HCEC 1CT (cell line): Measurements from ENCODE around the gene PPFIBP2.

ENCODE experiments used
- DNase-seq: peaks from one replicate; pipeline ENCODE4 v3.0.0-alpha.2; 2017

PPFIBP2 gene

GRCh38 chr11:7555052-7555699 lies 41.4 kb downstream of the PPFIBP2 start:
- no peak for DNase-seq

GRCh38 chr11:7558046-7558445 lies 44.2 kb downstream of the PPFIBP2 start:
- no peak for DNase-seq

- DNase-seq: no peak
Observed at GRCh38 chr11:7559398-7560283, 45.8 kb downstream of the PPFIBP2 start.

- no peak for DNase-seq
Observed at GRCh38 chr11:7561562-7561961, 47.8 kb downstream of the PPFIBP2 start.

DNA sequence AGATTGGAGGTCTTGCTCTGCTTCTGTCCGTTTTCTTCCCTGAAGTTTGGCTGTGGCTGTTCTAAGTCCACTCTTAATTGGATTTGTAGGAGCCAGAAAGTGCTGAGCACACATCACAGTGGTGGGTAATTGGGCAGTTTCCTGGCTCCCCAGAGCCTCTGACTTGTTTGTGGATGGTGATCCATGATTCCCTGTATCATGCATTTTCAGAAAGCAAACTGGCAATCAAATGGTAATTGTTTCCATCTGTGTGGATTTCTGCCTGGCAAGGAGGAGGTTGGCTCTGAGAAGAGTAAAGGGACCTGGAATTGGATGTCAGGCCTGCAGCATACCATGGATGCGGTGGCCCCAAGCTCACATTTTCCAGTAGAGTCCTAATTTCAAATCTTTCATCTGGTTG lies 49.5 kb downstream of the PPFIBP2 start:
- DNase-seq: no peak

- no peak for DNase-seq
Observed at GRCh38 chr11:7564803-7565202, 51.0 kb downstream of the PPFIBP2 start.

- DNase-seq: no peak
Observed at GRCh38 chr11:7567311-7567710, 53.5 kb downstream of the PPFIBP2 start.

DNA sequence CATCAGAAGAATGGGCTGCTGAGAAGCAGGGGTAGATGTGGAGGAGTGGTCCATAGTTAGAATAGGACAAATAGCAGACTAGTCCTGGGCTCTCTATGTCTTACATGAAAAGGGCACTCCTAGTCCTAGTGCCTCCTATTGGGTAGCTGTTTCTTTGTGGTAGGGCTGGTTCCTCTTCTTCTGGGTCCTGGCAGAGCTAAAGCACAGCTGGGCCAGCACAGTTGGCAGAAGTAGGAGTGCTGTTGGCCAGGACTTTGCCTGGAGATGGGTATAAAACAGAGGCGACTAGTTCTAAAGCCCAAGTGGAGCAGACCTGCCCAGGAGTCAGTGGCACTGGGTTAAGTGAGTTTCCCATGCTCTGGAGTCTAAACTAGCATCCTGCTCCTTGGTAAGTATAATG lies 55.2 kb downstream of the PPFIBP2 start:
- no peak for DNase-seq

DNA sequence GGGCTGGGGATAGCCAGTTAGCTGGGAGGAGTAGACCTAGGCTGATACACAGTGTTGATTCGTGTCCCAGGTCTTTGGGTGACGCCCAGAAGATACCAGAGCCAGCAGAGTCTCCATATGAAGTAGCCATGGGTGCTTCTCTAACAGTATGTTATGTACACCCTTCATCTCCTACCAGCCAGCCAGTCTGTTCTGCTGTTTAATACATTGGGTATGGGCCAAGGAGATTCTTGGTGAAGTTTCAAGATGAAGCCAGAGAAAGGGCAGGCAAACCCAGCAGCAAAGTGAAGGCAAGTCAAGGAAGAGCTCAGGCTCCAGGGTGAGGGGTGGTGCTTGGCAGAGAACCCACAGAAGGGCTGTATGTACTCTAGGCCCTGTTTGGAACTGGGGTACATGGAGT lies 56.4 kb downstream of the PPFIBP2 start:
- no peak for DNase-seq

DNA sequence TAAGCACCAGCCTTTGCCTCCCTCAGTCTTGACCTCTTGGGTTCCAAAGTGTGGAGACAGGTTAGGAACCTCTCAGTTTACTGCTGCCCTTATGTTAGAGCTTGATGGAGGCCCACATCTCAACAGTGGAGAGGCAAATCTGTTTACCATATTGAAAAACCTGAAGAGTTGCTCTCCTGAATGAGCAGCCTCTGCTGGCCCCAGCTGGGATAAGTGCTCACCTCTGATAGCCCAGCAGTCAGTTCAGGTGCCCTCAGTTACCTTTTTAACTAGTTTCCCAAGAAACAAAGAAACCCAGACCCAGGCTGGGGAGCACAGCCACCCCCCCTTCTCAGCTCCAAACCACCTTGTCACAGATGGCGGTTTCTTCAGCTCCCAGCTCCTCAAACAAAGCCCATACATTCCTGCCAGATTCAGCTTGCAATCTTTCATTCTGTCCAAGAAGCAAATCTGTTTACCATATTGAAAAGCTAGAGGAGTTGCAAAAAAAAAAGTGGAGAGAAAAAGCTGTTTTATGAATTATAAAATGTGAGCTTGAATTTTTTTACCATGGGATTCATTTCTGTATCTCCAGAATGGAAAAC lies 57.2 kb downstream of the PPFIBP2 start:
- DNase-seq: no peak

DNA sequence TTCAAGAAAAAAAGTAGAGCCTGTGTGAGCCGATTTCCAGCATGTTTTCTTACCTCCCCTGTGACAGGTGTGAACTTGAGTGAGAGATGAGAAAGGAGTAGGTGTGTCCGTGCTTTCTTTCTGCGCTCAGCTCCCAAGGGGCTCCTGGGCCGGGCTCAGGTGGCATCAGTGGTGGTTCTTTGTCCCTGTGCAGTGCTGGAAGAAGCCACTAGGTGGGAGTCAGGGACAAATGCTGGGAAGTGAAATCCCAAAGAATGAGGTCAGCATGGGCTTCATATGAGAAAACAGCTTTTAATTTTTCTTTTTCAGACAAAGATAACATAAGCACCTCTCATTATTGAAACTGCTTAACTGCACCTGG lies 57.8 kb downstream of the PPFIBP2 start:
- DNase-seq: peak; percentile 60

GRCh38 chr11:7572001-7572712 lies 58.4 kb downstream of the PPFIBP2 start:
- DNase-seq: no peak

- DNase-seq: no peak
Observed at GRCh38 chr11:7573193-7573557, 59.4 kb downstream of the PPFIBP2 start.

- no peak for DNase-seq
Observed at GRCh38 chr11:7573558-7574296, 59.9 kb downstream of the PPFIBP2 start.

DNA sequence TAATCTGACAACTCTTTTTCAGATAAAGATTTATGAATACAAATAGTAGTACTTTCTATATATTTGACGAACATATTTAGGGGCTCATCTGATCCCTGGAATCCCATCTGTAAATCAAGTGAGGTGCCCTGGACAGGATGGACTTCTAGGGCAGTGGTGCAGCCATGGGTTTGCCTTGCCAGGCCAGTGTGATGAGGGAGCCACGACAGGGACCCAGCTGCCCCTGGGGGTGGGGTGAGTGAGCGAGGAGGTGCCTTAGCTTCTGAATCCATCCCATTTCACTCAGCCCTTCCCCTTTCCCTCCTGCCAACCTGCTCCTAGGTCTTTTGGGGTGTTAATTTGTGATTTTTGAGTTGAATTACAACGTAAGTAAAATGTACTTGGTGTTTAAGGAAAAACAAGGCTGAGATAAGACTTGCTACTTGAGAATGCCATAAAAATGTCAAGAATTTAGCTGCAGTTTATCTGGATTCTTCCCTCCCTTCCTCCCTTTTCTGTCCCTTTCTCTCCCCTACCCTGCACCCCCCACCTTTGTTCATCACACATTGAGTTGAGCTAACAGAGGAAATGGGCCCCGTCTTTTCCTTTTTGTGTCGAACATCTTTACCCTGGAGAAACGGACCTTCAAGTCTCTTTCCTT lies 60.8 kb downstream of the PPFIBP2 start:
- no peak for DNase-seq

GRCh38 chr11:7575841-7576725 lies 62.3 kb downstream of the PPFIBP2 start:
- no peak for DNase-seq

DNA sequence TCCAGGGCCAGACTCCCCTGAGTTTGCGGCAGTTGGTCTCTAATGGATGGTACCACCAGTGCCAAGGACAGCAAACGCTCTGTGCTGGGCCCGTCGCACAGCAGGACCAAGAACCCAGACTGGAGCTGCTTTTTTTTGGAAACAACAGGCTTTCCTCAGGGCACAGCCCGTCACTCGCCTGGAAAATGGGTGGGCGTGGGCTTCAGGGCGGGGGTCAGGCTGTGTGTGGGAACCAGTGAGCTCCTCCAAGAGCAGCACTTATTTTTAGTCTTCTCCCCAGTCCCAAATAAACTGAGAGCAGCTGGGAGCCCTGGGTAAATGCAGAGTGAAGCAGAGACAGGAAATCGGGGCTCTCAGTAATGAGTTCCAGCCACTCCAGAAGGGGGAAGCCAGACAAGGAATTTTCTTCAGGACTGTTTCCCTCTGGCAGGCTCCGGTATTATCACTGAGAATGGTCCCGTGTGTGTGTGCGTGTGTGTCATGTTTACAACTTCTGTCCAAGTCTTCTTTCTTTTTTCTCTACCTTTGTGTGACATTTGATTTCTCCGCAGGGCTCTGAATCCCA lies 63.0 kb downstream of the PPFIBP2 start:
- DNase-seq: peak; percentile 25

DNA sequence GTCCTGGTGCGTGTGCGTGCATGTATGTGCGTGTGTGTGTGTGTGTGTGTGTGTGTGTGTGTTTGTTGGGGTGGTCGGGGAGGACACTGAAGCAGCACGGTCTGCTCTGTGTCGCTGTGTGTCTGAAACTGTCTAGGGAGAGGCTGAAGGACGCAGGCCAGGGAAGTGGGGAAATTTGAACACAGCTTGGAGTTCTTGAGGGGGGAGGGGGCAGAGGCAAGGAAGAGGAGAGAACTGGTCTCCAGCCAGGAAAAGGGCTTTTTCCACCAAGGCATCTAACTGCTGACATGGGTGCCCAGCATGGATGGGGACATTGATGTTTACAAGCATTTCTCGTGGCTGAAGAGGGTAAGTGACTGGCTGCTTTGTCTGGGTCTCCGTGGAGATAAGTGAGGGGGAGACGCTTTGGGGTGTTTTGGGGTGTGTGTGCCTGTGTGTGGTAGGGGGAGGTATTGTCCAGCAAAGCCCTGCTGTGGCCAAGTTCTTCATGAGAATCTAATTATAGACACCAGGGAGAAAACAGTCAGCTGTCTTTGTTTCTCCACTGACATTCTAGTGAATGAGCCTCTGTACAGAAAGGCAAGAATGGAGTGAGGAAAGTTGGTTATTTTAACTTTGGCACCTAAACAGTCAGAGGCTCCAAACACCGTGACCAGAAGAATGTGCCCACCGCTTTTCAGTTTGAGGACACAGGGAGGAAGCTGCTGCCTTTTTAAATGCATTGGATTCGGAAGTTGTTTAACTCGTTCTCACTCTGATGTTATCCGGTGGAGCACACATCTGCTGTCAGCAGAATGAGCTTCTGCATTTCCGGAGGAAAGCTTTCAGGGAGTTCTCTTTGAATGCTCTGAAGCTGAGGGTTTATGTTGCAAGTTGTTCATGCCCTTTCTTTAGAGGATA lies 63.7 kb downstream of the PPFIBP2 start:
- DNase-seq: no peak

GRCh38 chr11:7578276-7578955 lies 64.6 kb downstream of the PPFIBP2 start:
- DNase-seq: no peak
